Right lobe of liver (tissue), 4 donors: ENCODE data around the gene SP140.

Experiments used
- POLR2A ChIP-seq: fragments of 450-650 bp; IDR thresholded peaks from one replicate; pipeline ENCODE4 v1.6.1; 2017; ENCODE audit warnings: antibody characterized with exemption, mild to moderate bottlenecking
- TF ChIP-seq, protein P1 (sequence below), 4 donors: fragments of 200-600 bp in 3 of 4; fragments of 450-650 bp in 1 of 4; IDR thresholded peaks; one replicate each; pipeline versions ENCODE4 v1.5.1 to v1.8.0; 2016 to 2022; ENCODE audit warnings: antibody characterized with exemption in 4 of 4, mild to moderate bottlenecking in 2 of 4
- donor health status: DM: no; HTN: no; CAD: no.
- donor health status: DM: no; HTN: no; CAD: no.
- donor health status: DM: no; HTN: yes; CAD: no.

- TF ChIP-seq, protein P1, sequence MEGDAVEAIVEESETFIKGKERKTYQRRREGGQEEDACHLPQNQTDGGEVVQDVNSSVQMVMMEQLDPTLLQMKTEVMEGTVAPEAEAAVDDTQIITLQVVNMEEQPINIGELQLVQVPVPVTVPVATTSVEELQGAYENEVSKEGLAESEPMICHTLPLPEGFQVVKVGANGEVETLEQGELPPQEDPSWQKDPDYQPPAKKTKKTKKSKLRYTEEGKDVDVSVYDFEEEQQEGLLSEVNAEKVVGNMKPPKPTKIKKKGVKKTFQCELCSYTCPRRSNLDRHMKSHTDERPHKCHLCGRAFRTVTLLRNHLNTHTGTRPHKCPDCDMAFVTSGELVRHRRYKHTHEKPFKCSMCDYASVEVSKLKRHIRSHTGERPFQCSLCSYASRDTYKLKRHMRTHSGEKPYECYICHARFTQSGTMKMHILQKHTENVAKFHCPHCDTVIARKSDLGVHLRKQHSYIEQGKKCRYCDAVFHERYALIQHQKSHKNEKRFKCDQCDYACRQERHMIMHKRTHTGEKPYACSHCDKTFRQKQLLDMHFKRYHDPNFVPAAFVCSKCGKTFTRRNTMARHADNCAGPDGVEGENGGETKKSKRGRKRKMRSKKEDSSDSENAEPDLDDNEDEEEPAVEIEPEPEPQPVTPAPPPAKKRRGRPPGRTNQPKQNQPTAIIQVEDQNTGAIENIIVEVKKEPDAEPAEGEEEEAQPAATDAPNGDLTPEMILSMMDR (IDR thresholded peaks at IDR 0.05), result no peak
- no peak for TF ChIP-seq POLR2A
These were observed 95.5 kb downstream of the SP140 start for GRCh38 chr2:230321031-230321430.
